Common myeloid progenitor, CD34-positive (primary cell): ENCODE measurements around the gene CD300LF.

Source experiments
- CTCF ChIA-PET: fragments of 350-600 bp; sonication (Branson Sonifier 250); formaldehyde crosslinking; loops from one replicate; lab custom pipeline; 2021; ENCODE audit warnings: antibody characterized with exemption; lab: Charles Lee
- POLR2A ChIA-PET: fragments of 350-600 bp; sonication (Branson Sonifier 250); formaldehyde crosslinking; loops from one replicate; lab custom pipeline; 2021; ENCODE audit warnings: antibody characterized with exemption; lab: Charles Lee
- DNase-seq, 3 donors: peaks; one replicate each; pipeline versions ENCODE4 v3.0.0 to v3.0.0-alpha.2; 2013
- H3K27ac ChIP-seq, 2 experiments: 1 replicate in 1 of 2; 2 replicates in 1 of 2; pipeline ENCODE4 v1.7.0; 2013; ENCODE audit warnings: inconsistent platforms in 2 of 2, low read length in 2 of 2, mild to moderate bottlenecking in 2 of 2, low read depth in 1 of 2, moderate library complexity in 1 of 2; ENCODE audit not compliant: severe bottlenecking in 2 of 2, insufficient read depth in 1 of 2, poor library complexity in 1 of 2
- H3K27me3 ChIP-seq, 5 experiments: replicated peaks in 2 of 5; 1 replicate in 3 of 5; 2 replicates in 2 of 5; pipeline versions ENCODE4 v1.6.1 to v1.7.0; 2013; ENCODE audit warnings: low read length in 4 of 5, mild to moderate bottlenecking in 2 of 5, moderate library complexity in 2 of 5, inconsistent platforms in 1 of 5; ENCODE audit not compliant: insufficient read depth in 5 of 5, control insufficient read depth in 4 of 5
- H3K36me3 ChIP-seq, 4 experiments: 1 replicate in 2 of 4; 2 replicates in 2 of 4; pipeline versions ENCODE4 v1.6.1 to v1.7.0; 2013; ENCODE audit warnings: low read length in 3 of 4, control low read depth in 1 of 4, mild to moderate bottlenecking in 1 of 4; ENCODE audit not compliant: control insufficient read depth in 4 of 4, insufficient read depth in 4 of 4
- H3K4me1 ChIP-seq, 4 experiments: 1 replicate in 3 of 4; 2 replicates in 1 of 4; pipeline versions ENCODE4 v1.6.1 to v1.7.1; 2013; ENCODE audit warnings: low read length in 3 of 4, mild to moderate bottlenecking in 3 of 4, control low read depth in 1 of 4, inconsistent platforms in 1 of 4, moderate library complexity in 1 of 4; ENCODE audit not compliant: control insufficient read depth in 4 of 4, insufficient read depth in 4 of 4; ENCODE audit errors: control extremely low read depth in 1 of 4
- H3K4me3 ChIP-seq, 7 experiments: 1 replicate in 4 of 7; 2 replicates in 3 of 7; pipeline versions ENCODE4 v1.5.1 to v1.7.0; 2013; ENCODE audit warnings: mild to moderate bottlenecking in 7 of 7, low read length in 6 of 7, moderate library complexity in 6 of 7, inconsistent platforms in 2 of 7, low read depth in 2 of 7, control low read depth in 1 of 7; ENCODE audit not compliant: insufficient read depth in 4 of 7, control insufficient read depth in 1 of 7; ENCODE audit errors: extremely low read depth in 1 of 7
- H3K9me3 ChIP-seq, 5 experiments: 1 replicate in 4 of 5; 2 replicates in 1 of 5; pipeline versions ENCODE4 v1.6.1 to v1.7.1; 2013; ENCODE audit warnings: low read length in 4 of 5, mild to moderate bottlenecking in 2 of 5, inconsistent platforms in 1 of 5, low read depth in 1 of 5, moderate library complexity in 1 of 5; ENCODE audit not compliant: control insufficient read depth in 4 of 5, insufficient read depth in 2 of 5; ENCODE audit errors: control extremely low read depth in 1 of 5
- WGBS: methylation state at CpG from one replicate; pipeline ENCODE4 v1.1.5; 2013; ENCODE audit not compliant: insufficient coverage; 5-methylcytosine and 5-hydroxymethylcytosine counted together

The CD300LF gene

DNA sequence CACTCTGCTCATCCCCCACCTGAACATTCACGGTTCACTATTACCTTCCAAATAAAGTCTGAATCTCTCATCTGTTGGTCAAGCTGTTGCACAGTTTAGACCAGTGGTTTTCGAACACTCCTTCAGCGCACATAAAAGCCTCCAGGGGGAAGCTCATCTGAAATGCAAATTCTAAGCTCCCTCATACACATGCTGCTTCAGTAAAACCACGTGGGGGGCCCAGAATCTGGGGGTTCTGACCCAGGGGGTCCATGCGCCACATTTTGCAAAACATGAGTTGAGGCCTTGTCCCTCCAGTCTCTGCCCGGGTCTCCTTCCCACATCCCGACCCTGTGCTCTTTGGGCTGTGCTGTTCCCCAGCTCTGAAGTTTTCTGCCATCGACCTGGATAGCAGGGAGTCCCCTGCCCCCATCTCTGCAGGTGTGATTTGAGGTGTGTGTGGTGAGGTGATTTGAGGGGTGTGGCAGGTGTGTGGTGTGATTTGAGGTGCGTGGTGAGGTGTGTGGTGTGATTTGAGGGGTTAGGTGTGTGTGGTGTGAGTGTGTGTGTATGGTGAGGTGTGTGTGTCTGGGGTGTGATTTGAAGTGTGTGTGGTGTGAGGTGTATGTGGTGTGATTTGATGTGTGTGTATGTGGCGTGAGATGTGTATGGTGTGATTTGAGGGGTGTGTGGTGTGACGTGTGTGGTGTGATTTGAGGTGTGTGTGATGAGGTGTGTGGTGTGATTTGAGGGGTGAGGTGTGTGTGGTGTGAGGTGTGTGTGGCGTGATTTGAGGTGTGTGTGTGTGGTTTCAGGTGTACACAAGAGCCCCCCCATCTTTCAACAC, 19.5 kb upstream of the CD300LF start:
- 92% methylated on average over 11 of the region's 12 CpGs for WGBS
- H3K4me3 ChIP-seq: no peak overlapping the region
- H3K36me3 ChIP-seq: no peaks in the 10 kb centered on the region
- ChIA-PET POLR2A (no interaction called here), CTCF (interaction anchor here (1.1 kb wide), 1 partner anchor 46 kb away, joined by 3 read pairs; no protein-coding TSS in a partner anchor)
- no peaks in the 10 kb centered on the region for H3K9me3 ChIP-seq
- H3K4me1 ChIP-seq: peaks cover 0 to 38% (median 34%) of the 10 kb centered on the region in 4 experiments
- H3K27me3 ChIP-seq: no peaks in the 10 kb centered on the region
- DNase-seq: no peak
- no peak overlapping the region for H3K27ac ChIP-seq

DNA sequence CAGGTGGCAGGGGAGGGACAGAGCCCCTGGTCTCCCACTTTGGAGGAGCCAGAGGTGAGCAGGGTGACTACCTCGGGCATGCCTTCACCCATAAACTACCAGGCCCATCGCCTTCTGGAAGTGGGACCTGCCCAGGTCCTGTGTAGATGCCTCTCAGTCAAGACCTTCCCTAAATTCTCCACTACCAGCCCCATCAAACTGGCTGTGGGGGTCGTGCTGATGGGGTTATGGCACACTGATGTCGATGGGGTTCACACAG, 18.6 kb upstream of the CD300LF start:
- POLR2A ChIA-PET: interaction anchor here (0.6 kb wide), 1 partner anchor 236 kb away, joined by 3 read pairs; no protein-coding TSS in a partner anchor

DNA sequence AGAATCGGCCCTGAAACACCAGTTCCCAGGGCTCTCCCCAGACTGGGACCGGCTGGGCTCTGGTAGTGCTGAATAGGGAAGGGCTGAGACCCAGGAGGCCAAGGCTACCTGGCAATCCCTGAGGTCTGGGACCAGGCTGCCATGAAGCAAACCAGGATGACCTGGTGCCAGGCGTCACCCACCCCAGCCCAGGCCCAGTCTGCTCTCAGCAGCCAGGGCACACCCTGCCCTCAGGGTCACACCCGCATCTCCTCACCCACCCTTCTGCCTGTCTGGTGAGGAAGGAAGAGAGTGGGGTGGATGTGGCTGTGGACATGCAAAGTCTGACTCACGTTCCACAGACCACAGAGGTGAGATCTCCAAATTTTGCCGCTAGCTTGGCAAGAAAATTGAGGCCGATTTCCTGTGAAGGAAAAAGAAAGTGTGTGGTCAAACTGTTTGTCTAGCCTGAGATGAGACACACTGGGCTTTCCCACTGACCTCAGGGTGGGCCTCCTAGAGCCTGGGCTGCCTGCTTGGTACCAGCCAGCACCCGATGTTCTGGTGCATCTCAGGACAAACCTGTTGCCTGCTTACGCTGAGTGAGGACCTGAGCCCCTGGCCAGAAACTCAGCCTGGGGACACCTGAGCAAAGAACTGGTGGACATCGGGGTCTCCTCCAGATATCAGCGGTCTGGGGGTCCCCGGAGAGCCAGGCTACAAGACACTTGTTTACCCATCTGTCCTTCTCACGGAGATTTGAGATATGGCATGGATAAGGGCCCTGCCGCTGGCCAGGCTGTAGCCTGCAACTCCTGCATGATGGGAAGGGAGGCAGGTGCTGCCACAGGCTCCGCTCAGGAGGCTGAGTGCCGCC, 18.0 kb upstream of the CD300LF start:
- POLR2A ChIA-PET: interaction anchor here (0.6 to 0.9 kb wide), 3 partner anchors 7 to 237 kb away, joined by 3 read pairs; no protein-coding TSS in a partner anchor
- CTCF ChIA-PET: interaction anchor here (1.0 to 1.5 kb wide), 2 partner anchors 14 to 44 kb away, joined by 3 to 4 read pairs; no protein-coding TSS in a partner anchor

More for the DNA sequence above, 18.6 kb upstream of the CD300LF start:
- DNase-seq: no peak
- no peaks in the 10 kb centered on the region for H3K27me3 ChIP-seq
- no peaks in the 10 kb centered on the region for H3K9me3 ChIP-seq
- H3K4me3 ChIP-seq: no peak overlapping the region
- no peak overlapping the region for H3K27ac ChIP-seq
- 89% methylated on average over 4 of the region's 4 CpGs for WGBS
- no peaks in the 10 kb centered on the region for H3K36me3 ChIP-seq
- CTCF ChIA-PET: interaction anchor here (1.0 to 1.5 kb wide), 2 partner anchors 13 to 45 kb away, joined by 3 to 4 read pairs; no protein-coding TSS in a partner anchor
- peaks cover 0 to 33% (median 31%) of the 10 kb centered on the region in 4 experiments for H3K4me1 ChIP-seq

DNA sequence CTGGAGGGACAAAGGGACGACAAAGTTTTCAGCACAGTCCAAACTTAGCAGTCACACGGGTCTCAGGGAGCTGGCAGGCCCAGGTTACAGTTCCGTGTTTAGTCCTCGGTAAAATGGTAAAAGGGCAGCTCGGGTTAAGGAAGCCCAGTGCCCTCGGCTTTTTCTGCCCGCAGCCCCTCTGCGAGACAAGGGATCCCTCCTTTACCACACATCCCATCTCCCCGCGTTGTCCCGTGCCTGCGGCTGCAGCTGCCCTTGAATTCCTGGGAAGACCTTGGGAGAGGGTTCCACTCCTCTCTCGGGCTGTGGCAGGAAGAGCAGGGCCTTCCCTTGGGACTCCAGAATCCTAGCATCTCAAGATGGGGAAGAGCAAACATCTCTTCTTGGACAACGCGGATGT, 17.1 kb upstream of the CD300LF start:
- Histone ChIP-seq H3K9me3 (no peaks in the 10 kb centered on the region), H3K27ac (no peak overlapping the region), H3K27me3 (no peaks in the 10 kb centered on the region), H3K36me3 (no peaks in the 10 kb centered on the region), H3K4me1 (peaks cover 0 to 24% (median 20%) of the 10 kb centered on the region in 4 experiments), H3K4me3 (no peak overlapping the region)
- 98% methylated on average over 15 of the region's 15 CpGs for WGBS
- ChIA-PET POLR2A (interaction anchor here (0.6 to 0.9 kb wide), 3 partner anchors 8 to 177 kb away, joined by 3 read pairs; no protein-coding TSS in a partner anchor), CTCF (interaction anchor here (0.8 to 1.5 kb wide), 4 partner anchors 17 to 351 kb away, joined by 3 to 4 read pairs (median 4); partner anchors contain the start of gene CD300LF)
- DNase-seq: no peak

More for the DNA sequence above, 18.0 kb upstream of the CD300LF start:
- WGBS: 57% methylated on average over 11 of the region's 16 CpGs
- peak; percentile 66 to 92 (median 88) for DNase-seq
- Histone ChIP-seq H3K27me3 (no peaks in the 10 kb centered on the region), H3K27ac (no peak overlapping the region), H3K4me1 (peaks cover 0 to 27% (median 25%) of the 10 kb centered on the region in 4 experiments), H3K9me3 (no peaks in the 10 kb centered on the region), H3K36me3 (no peaks in the 10 kb centered on the region), H3K4me3 (peak overlapping the region in 1 of 7 experiments; percentile 0)

DNA sequence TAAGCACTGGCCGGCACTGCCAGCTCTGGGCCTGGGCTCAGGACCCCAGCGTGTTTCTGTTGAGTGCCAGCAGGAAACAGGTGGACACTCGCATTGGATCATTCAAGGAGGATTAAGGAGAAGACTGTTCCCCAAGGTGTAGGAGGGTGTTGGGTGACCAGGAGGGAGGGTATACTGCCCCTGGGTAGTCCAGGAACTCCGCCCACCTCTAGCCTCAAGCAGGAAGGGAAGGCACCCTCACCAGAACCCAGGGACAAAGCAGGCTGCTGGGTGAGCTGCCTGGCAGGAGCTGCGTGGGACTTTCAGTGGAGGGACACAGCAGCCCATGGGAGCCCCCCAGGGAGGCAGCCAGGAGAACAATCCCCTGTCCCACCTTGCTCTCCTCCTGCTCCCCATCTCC, 16.6 kb upstream of the CD300LF start:
- ChIA-PET CTCF (interaction anchor here (0.8 to 1.1 kb wide), 3 partner anchors 16 to 350 kb away, joined by 3 to 4 read pairs (median 3); partner anchors contain the start of gene CD300LF), POLR2A (interaction anchor here (0.6 to 0.9 kb wide), 3 partner anchors 9 to 176 kb away, joined by 3 read pairs; no protein-coding TSS in a partner anchor)
- no peaks in the 10 kb centered on the region for H3K9me3 ChIP-seq
- H3K36me3 ChIP-seq: no peaks in the 10 kb centered on the region
- H3K27ac ChIP-seq: no peak overlapping the region
- peaks cover 0 to 24% (median 20%) of the 10 kb centered on the region in 4 experiments for H3K4me1 ChIP-seq
- no peak overlapping the region for H3K4me3 ChIP-seq
- no peaks in the 10 kb centered on the region for H3K27me3 ChIP-seq
- DNase-seq: no peak
- WGBS: 95% methylated on average over 4 of the region's 5 CpGs

DNA sequence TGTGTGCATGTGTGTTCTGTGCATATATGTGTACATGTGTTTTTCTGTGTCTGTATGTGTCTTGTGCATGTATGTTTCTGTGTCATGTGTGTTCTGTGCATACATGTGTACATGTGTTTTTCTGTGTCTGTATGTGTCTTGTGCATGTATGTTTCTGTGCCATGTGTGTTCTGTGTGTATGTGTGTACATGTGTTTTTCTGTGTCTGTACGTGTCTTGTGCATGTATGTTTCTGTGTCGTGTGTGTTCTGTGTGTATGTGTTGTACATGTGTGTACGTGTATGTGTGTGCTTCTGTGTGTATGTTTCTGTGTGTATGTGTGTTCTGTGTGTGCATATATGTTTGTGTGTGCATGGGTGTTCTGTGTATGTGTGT, 16.0 kb upstream of the CD300LF start:
- 100% methylated on average over 2 of the region's 3 CpGs for WGBS

More for the DNA sequence above, 16.0 kb upstream of the CD300LF start:
- Histone ChIP-seq H3K27ac (no peak overlapping the region), H3K4me1 (peaks cover 0 to 26% (median 20%) of the 10 kb centered on the region in 4 experiments), H3K27me3 (no peaks in the 10 kb centered on the region), H3K36me3 (no peaks in the 10 kb centered on the region), H3K4me3 (no peak overlapping the region), H3K9me3 (no peaks in the 10 kb centered on the region)
- CTCF ChIA-PET: no interaction called here
- POLR2A ChIA-PET: no interaction called here
- DNase-seq: no peak
